Right atrium auricular region (tissue), 2 donors: ENCODE data around the gene HSBP1L1. TPM values are rescaled to one million over a fixed set of nuclear protein-coding genes. Genes with fewer than 3 reads are reported as not detected.
"Not testable (repeated sequence)": the region's sequence is repeated elsewhere in the genome, so short reads cannot be mapped to it uniquely, and the experiment has no call there.

ENCODE experiments used
- DNase-seq: peaks from one replicate; pipeline ENCODE4 v3.0.0-alpha.2; 2019; ENCODE audit warnings: low spot score
- H3K27ac ChIP-seq, 2 donors: fragments of 200-600 bp; sonication (generic); 1 replicate in 1 of 2; 2 replicates in 1 of 2; pipeline ENCODE4 v1.5.1; 2016 to 2019
- H3K27me3 ChIP-seq, 2 donors: fragments of 200-600 bp; sonication (generic); one replicate each; pipeline versions ENCODE4 v1.5.1 to v1.6.0; 2017 to 2019
- H3K36me3 ChIP-seq: fragments of 200-600 bp; sonication (generic); one replicate; pipeline ENCODE4 v1.5.1; 2016
- H3K4me1 ChIP-seq, 2 donors: fragments of 200-600 bp; sonication (generic); one replicate each; pipeline versions ENCODE4 v1.5.1 to v1.6.0; 2017 to 2019
- H3K4me3 ChIP-seq, 2 donors: fragments of 200-600 bp; sonication (generic); 1 replicate in 1 of 2; 2 replicates in 1 of 2; pipeline ENCODE4 v1.5.1; 2017 to 2019; ENCODE audit warnings: mild to moderate bottlenecking in 1 of 2, moderate library complexity in 1 of 2
- H3K9me3 ChIP-seq, 2 donors: fragments of 200-600 bp; sonication (generic); one replicate each; pipeline ENCODE4 v1.5.1; 2019
- CTCF ChIP-seq, 2 donors: fragments of 200-600 bp; sonication (generic); IDR thresholded peaks; one replicate each; pipeline ENCODE4 v1.5.1; 2019; ENCODE audit warnings: antibody characterized with exemption in 2 of 2
- total RNA-seq, 2 donors: library from RNA; depleted of rRNA; stranded (reverse); fragments of >200 nt; gene quantifications; one replicate each; pipeline ENCODE4 v1.1.0, GENCODE V29; 2016

Gene HSBP1L1
- total RNA-seq, 2 donors from 2014 or later, result 8.6 to 13.0 TPM

DNA sequence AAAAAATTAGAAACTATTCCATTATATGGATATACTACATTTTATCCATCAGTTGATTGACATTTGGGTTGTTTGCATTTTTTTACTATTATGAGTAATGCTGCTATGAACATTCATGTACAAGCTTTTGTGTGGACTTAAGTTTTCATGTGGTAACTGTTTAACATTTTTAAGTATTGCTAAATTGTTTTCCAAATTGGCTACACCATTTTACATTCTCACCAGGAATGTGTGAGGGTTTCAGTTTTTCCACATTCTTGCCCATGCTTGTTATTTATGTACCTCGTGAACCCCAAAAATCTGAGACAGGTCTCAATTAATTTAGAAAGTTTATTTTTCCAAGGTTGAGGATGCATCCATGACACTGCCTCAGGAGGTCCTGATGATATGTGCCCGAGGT is 27.1 kb downstream of the HSBP1L1 start:
- DNase-seq, result no peak
- Histone ChIP-seq H3K9me3 (no peaks in the 10 kb centered on the region), H3K36me3 (no peaks in the 10 kb centered on the region), H3K4me3 (no peak overlapping the region), H3K4me1 (peaks cover 0 to 19% of the 10 kb centered on the region in 2 donors), H3K27ac (no peak overlapping the region), H3K27me3 (no peaks in the 10 kb centered on the region)
- TF ChIP-seq CTCF (IDR thresholded peaks at IDR 0.05), result no peak

GRCh38 chr18:79999701-80000100 is 35.3 kb downstream of the HSBP1L1 start:
- H3K36me3 ChIP-seq, H3K27ac ChIP-seq, H3K4me3 ChIP-seq, H3K27me3 ChIP-seq, H3K4me1 ChIP-seq, H3K9me3 ChIP-seq, DNase-seq: not testable (repeated sequence)

GRCh38 chr18:80000877-80001276 is 36.4 kb downstream of the HSBP1L1 start:
- H3K4me1 ChIP-seq, result no peaks in the 10 kb centered on the region
- H3K36me3 ChIP-seq, result no peaks in the 10 kb centered on the region
- no peaks in the 10 kb centered on the region for H3K27me3 ChIP-seq
- no peak overlapping the region for H3K4me3 ChIP-seq
- no peak overlapping the region for H3K27ac ChIP-seq
- DNase-seq, result no peak
- H3K9me3 ChIP-seq, result peaks cover 0 to 9% of the 10 kb centered on the region in 2 donors
- no peak for TF ChIP-seq CTCF (IDR thresholded peaks at IDR 0.05)

- H3K9me3 ChIP-seq, result peaks cover 0 to 9% of the 10 kb centered on the region in 2 donors
- H3K4me3 ChIP-seq, result no peak overlapping the region
- DNase-seq, result no peak
- H3K27ac ChIP-seq, result no peak overlapping the region
- no peaks in the 10 kb centered on the region for H3K4me1 ChIP-seq
- no peaks in the 10 kb centered on the region for H3K27me3 ChIP-seq
- no peaks in the 10 kb centered on the region for H3K36me3 ChIP-seq
- TF ChIP-seq CTCF (IDR thresholded peaks at IDR 0.05), result no peak
Observed at GRCh38 chr18:80002468-80002867, 38.0 kb downstream of the HSBP1L1 start.

- Histone ChIP-seq H3K4me3 (no peak overlapping the region), H3K36me3 (no peaks in the 10 kb centered on the region), H3K27me3 (no peaks in the 10 kb centered on the region), H3K27ac (no peak overlapping the region), H3K9me3 (peaks cover 0 to 9% of the 10 kb centered on the region in 2 donors), H3K4me1 (no peaks in the 10 kb centered on the region)
- no peak for TF ChIP-seq CTCF (IDR thresholded peaks at IDR 0.05)
- DNase-seq, result no peak
Observed at GRCh38 chr18:80004600-80005342, 40.3 kb downstream of the HSBP1L1 start.

GRCh38 chr18:80006724-80007123 is 42.3 kb downstream of the HSBP1L1 start:
- no peak overlapping the region for H3K4me3 ChIP-seq
- DNase-seq, result no peak
- no peak overlapping the region for H3K27ac ChIP-seq

More at GRCh38 chr18:80006724-80007123, 42.3 kb downstream of the HSBP1L1 start:
- H3K27me3 ChIP-seq, result no peaks in the 10 kb centered on the region
- H3K4me1 ChIP-seq, result peaks cover 0 to 6% of the 10 kb centered on the region in 2 donors
- peaks cover 0 to under 1% of the 10 kb centered on the region in 2 donors for H3K9me3 ChIP-seq
- no peak for TF ChIP-seq CTCF (IDR thresholded peaks at IDR 0.05)
- no peaks in the 10 kb centered on the region for H3K36me3 ChIP-seq
